SK-MEL-5 (cell line): ENCODE measurements around the gene OCEL1. TPM values are rescaled to one million over a fixed set of nuclear protein-coding genes. Genes with fewer than 3 reads are reported as not detected.
"Not testable (repeated sequence)": the region's sequence is repeated elsewhere in the genome, so short reads cannot be mapped to it uniquely, and the experiment has no call there.

Source experiments
- DNase-seq: peaks from one replicate; pipeline ENCODE4 v3.0.0-alpha.2; 2016; ENCODE audit warnings: low read depth, low spot score
- in situ Hi-C: cut with HindIII; loops from 2 replicates; pipeline ENCODE4 v1.10.0; 2016; ENCODE audit warnings: low sequenced_read_pairs, high pct_unique_total_duplicates, low pct_unique_long_range_greater_than_20kb
- polyA plus RNA-seq, 2 experiments: library from polyadenylated mRNA; depleted of rRNA; stranded (reverse); fragments of >200 nt; gene quantifications; 2 replicates each; pipeline ENCODE4 v1.2.3, GENCODE V29; 2015
- total RNA-seq: library from RNA; depleted of rRNA; stranded (reverse); fragments of >200 nt; shearing (Covaris generic); gene quantifications from 2 replicates; pipeline ENCODE4 v1.2.3, GENCODE V29; 2014; rRNA removed

Gene OCEL1, protein sequence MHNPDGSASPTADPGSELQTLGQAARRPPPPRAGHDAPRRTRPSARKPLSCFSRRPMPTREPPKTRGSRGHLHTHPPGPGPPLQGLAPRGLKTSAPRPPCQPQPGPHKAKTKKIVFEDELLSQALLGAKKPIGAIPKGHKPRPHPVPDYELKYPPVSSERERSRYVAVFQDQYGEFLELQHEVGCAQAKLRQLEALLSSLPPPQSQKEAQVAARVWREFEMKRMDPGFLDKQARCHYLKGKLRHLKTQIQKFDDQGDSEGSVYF
- total RNA-seq: 3.3 and 4.6 TPM in 2 replicates
- polyA plus RNA-seq (2015; cell fraction: cytosol; rRNA removed): 11.5 and 16.7 TPM in 2 replicates
- polyA plus RNA-seq (2015; cell fraction: nucleus; rRNA removed): 5.1 TPM in 2 replicates

DNA sequence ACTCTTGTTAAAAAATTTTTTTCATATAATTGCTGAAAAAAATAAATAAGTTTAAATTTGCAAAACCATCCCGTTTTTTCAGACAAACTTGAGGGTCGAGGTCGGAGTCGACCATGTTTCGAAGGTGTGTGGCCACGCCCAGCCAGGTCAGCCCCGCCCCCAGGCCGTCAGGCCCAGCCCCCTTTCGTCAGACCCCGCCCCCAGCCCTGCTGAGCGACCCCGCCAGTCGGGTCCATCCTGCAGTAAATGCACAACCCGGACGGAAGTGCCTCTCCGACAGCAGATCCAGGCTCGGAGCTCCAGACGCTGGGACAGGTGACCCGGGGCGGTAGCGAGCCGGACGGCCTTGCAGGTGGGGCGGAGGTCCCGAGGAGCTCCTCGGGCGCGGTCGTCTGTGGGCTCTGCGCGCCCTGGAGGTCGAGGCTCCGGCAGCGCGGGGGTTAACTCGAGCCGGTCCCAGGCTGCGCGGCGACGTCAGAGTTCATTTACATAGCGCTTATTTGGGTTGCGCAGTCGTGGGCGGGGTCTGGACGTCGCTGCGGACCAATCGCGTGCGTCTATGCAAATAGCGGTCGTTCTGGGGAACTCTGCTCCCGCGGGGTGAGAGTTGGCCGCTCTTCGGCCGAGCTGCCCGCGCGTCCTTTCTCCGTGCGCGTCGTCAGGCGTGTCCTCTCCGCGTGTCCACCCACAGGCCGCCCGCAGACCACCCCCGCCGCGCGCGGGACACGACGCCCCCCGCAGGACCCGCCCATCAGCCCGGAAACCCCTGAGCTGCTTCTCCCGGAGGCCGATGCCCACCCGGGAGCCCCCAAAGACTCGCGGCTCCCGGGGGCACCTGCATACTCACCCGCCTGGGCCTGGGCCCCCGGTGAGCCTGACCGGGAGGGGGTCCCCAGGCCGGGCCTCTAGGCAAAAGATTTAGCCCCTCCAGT lies at the start of gene OCEL1:
Gene OCEL1, plus strand, starts transcription at position 225 of the 932 bp plus-strand sequence. Its CDS starts 22 bp downstream, at position 247.
- in situ Hi-C loops: no loop called here
- DNase-seq: peak; percentile 96

DNA sequence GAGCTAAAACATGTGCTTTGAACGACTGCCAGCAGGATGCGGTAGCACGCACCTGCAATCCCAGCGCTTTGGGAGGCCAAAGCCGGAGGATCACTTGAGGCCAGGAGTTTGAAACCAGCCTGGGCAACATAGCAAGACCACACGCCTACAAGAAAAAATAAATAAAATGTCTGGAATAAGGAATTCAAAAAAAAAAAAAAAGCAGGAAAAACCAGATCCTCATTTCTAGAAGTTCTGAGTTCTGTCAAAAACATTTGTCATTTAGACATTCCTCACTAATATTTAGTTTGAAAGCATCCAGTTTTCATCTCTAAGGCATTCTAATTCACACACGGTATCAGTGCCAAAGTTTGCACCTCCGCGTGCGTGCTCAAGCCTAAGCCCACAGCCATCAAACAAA lies 47.7 kb upstream of the OCEL1 start:
- DNase-seq: no peak
- in situ Hi-C loops: no loop called here

DNA sequence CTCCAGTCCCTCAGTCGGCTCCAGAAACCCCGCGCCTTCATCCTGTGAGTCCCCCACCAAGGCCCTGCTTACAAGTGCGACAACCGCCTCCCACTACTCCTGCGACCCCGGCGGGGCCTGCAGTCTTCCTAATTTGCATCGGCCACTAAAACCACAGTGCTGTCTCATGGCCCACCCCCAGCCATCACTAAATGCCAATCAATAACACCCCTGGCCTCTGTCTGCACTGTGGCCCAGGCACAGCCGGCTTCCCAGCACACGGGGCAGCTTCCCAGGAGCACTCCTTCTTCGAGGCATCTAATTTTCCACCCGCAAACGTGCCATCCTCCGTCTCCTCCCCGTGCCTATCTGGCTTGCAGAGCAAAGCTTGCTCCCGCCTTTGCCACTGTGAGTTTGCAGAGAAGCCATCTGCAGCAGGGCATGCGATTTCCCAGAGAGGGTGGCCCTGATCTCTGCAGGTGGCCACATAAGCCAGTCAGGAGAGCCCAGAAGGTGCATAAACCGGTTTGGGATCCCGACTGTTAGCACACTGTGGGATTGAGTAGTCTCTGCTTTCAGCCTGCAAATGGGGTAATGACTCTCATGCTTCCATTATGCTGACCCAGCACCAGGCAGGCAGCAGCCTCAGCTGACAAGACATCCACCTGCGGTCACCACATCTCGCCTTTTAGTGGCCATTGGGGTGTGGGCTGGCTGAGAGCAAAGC lies 44.9 kb upstream of the OCEL1 start:
- in situ Hi-C loops: no loop called here
- no peak for DNase-seq

DNA sequence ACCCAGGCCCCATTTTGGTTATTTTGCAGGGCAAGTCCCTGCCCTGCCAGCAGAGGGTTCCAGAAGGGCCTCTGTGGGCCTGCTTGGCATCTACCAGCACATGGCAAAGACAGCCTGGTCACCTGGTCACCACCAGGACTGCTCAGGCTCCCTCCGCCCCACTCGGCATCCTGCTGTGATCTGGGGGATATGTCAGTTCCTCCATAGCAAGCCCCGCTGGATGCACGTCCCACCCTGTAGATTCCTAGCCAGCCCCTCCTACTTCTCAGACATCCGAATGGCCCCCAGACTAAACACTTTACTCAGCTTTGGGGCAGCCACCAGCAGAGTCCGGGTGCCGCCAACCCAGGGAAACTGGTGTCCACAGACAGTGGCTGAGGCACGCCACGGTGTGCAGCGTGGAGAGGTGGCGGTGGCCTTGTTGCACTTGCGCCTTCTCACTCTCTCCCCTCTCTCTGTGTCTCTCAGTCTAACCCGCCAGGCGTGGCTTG lies 42.7 kb upstream of the OCEL1 start:
- no peak for DNase-seq
- in situ Hi-C loops: no loop called here

DNA sequence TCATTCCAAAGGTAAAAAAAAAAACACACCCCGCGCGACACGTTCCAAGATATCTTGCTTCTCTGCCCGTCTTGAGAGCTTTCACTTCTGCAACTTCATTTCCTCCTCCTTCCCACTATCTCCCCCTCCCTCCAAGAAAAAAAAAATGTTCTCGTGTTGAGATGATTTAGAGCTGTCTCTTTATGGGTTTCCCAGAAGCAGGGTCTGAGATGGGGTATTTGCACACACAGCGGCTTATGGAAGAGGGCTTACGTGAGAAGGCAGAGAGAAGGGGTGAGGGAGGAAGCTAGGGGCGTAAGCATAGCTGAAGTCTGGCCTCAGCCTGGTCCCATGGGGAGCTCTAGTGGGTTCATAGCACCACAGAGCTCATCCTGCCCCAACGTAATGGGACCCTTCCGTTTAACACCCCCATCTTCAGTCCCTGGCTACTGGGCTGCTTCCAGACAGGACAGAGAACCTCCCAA lies 42.1 kb upstream of the OCEL1 start:
- in situ Hi-C loops: no loop called here
- DNase-seq: no peak

DNA sequence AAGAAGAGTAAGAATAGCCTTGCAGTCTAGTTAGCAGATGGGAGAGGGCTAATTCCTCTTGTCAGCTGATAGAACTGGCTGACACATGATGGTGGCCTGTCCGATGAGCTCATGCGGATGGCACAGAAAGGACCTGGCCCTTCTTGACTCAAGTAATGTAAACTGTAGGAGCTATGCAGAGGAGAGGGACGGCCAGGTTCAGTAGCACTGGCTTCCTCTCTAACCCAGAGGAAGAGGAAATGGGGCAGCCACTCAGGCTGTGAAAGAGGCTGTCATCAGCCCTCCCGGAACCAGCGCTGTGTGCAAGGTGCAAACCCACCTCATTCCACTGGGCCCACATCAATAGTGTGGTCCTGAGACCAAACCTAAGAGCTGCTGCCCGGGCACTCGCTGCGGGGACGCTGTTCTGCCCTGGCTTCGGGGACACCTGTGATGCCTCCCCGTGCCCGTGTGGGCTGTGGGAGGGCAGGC lies 41.6 kb upstream of the OCEL1 start:
- in situ Hi-C loops: no loop called here
- no peak for DNase-seq

DNA sequence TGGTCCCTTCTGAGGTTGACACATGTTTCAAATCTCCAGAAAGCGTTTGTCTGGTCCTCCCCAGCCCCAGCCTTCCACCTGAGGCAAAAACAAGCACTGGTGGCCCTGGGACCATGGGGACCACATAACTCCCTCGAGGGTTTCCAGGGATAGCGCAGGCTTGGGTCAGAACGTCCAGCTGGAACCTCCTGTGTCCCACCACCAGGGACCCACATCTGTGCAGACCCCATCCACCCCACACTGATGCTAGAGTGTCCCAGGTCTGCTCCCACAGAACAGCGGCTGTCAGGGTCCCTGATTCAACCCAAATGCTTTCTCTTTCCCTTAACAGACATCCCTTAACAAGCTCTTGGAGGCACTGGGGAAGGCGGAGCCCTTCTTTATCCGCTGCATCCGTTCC lies 40.4 kb upstream of the OCEL1 start:
- in situ Hi-C loops: no loop called here
- no peak for DNase-seq

DNA sequence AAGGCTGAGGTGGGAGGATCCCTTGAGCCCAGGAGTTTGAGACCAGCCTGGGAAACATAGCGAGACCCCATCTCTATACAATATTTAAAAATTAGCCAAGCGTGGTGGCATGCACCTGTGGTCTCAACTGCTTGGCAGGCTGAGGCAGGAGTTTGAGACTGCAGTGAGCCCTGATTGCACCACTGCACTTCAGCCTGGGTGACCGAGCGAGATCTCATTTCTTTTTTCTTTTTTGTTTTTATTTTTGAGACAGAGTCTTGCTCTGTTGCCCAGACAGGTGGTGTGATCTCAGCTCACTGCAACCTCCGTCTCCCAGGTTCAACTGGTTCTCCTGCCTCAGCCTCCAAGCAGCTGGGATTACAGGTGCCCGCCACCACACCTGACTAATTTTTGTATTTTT lies 34.3 kb upstream of the OCEL1 start:
- DNase-seq, in situ Hi-C loops: not testable (repeated sequence)

DNA sequence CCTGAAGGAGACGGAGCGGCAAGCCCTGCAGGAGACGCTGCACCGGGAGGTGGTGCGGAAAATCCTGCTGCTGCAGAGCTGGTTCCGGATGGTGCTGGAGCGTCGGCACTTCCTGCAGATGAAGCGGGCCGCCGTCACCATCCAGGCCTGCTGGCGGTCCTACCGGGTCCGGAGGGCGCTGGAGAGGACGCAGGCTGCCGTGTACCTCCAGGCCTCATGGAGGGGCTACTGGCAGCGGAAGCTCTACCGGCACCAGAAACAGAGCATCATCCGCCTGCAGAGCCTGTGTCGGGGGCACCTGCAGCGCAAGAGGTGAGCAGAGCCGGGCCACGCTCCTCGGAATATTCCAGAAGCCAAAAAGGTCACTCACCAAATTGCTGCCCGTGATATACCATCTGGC lies 33.3 kb upstream of the OCEL1 start:
- in situ Hi-C loops: no loop called here
- no peak for DNase-seq

DNA sequence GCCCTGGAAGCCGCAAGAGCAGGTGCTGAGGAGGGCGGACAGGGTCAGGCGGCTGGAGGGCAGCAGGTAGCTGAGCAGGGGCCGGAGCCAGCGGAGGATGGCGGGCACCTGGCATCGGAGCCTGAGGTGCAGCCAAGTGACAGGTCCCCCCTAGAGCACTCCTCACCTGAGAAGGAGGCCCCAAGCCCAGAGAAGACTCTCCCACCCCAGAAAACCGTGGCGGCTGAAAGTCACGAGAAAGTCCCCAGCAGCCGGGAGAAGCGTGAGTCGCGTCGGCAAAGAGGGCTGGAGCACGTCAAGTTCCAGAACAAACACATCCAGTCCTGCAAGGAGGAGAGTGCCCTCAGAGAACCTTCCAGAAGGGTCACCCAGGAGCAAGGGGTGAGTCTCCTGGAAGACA lies 31.4 kb upstream of the OCEL1 start:
- in situ Hi-C loops: no loop called here
- no peak for DNase-seq

DNA sequence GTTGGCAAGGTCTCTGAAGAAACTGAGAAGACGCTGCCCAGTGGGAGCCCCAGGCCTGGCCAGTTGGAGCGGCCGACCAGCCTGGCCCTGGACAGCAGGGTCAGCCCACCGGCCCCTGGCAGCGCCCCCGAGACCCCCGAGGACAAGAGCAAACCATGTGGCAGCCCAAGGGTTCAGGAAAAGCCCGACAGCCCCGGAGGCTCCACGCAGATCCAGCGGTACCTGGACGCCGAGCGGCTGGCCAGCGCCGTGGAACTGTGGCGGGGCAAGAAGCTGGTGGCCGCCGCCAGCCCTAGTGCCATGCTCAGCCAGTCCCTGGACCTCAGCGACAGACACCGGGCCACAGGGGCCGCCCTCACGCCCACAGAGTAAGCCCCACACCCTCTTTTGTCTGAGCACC lies 30.9 kb upstream of the OCEL1 start:
- in situ Hi-C loops: no loop called here
- DNase-seq: no peak

DNA sequence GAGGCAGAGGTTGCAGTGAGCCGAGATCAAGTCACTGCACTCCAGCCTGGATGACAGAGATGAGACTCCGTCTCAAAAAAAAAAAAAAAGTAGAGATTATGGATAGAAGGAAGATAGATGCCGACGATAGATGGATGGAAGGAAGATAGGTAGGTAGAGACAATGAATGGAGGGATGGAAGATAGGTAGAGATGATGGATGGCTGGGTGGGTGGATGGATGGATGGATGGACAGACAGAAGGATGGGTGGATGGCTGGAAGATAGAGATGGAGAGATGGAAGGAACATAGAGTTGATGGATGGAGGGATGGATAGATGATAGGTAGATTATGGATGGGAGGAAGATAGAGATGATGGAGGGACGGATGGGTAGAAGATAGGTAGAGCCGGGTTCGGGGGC lies 29.4 kb upstream of the OCEL1 start:
- in situ Hi-C loops: no loop called here

DNA sequence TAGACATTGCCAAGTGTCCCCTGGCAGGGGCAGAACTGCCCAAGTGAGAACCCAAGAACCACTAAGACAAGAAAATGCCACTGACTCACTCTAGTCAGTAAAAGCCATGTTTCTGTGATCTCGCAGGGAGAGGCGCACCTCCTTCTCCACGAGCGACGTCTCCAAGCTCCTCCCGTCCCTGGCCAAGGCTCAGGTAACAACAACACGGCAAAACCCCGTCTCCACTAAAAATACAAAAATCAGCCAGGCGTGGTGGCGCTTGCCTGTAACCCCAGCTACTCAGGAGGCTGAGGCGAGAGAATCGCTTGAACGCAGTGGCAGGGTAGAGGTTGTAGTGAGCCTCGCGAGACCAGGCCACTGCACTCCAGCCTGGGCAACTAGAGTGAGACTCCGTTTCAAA lies 28.4 kb upstream of the OCEL1 start:
- in situ Hi-C loops: no loop called here
- DNase-seq: no peak

More for the DNA sequence above, 29.4 kb upstream of the OCEL1 start:
- no peak for DNase-seq

DNA sequence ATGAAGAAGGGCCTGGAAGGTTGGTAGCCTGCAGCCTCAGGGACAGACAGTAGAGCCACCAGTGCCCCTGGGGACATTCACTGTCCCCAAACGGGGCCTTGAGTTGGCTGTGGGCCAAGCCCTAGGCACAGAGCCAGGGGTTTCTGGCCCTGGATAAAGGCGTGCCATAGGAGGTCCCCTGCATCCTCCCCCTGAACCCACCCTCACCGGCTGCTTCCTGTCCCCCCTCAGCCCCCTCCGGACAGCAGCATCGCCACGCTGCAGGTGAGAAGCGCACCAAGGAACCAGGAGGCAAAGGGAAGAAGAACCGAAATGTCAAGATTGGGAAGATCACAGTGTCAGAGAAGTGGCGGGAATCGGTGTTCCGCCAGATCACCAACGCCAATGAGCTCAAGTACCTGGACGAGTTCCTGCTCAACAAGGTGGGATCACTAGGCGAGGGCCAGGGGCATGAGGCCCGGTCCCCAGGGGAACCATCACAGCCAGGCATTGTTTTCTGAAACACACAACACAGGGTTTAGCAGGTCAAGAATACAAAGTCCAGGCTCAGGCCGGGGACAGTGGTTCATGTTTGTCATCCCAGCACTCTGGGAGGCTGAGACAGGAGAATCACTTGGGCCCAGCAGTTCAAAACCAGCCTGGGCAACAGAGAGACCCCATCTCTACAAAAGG lies 25.5 kb upstream of the OCEL1 start:
- DNase-seq: no peak
- in situ Hi-C loops: no loop called here

DNA sequence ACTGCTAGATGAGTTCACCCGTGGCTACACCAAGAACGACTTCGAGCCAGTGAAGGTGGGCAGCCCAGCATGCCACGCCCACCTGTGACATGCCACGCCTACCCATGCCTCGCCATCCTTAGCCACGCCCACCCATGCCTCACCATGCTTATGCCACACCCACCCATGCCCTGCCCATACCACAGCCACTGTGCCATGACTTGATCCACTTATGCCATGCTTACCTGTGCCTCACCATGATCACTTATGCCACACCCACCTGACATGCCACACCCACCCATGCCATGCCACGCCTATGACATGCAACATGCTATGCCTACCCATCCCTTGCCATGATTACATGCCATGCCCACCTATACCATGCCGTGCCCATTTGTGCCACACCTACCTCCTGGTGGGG lies 23.8 kb upstream of the OCEL1 start:
- DNase-seq: peak; percentile 62
- in situ Hi-C loops: no loop called here

DNA sequence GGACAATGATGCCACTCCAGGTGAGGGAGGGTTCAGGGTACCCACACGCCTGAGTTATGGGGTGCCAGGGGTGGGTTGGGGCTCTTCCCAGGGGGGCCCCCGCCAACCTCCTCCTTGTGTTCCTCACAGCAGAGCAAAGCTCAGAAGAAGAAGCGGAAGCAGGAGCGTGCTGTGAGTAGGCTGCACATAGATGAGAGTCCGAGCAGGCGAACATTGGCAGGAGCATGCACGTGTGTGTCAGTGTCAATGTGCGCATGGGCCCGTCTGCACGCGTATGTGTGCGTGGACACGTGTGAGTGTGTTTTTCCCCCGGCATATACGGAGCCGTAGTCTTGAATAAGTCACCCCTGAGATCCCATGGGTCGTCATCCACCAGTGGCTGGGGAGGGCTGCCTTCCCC lies 23.3 kb upstream of the OCEL1 start:
- no peak for DNase-seq
- in situ Hi-C loops: no loop called here
